ENCODE results near the gene AKIRIN2. TPM values are rescaled to one million over a fixed set of nuclear protein-coding genes. Genes with fewer than 3 reads are reported as not detected.

The AKIRIN2 gene
- total and polyA plus RNA-seq, 10 of the 15 experiments (the other 5 are each of a cell fraction or from before 2014, with no cell fraction given), result 12.7 to 82.2 (median 42.6) TPM

- Histone ChIP-seq H3K4me2 (ENCODE audit: control insufficient read depth, insufficient read depth) (peak overlapping the region; percentile 72), H4K20me1 (ENCODE audit: control insufficient read depth, insufficient read depth) (no peaks in the 10 kb centered on the region), H3K4me1 (ENCODE audit: control insufficient read depth, insufficient read depth, low read length) (peaks cover 18% of the 10 kb centered on the region), H3K4me3 (no peak overlapping the region), H3K27me3 (replicated peaks in 1 of 2; ENCODE audit: control insufficient read depth in 2 of 2, insufficient read depth in 2 of 2, low read length in 1 of 2) (no peaks in the 10 kb centered on the region), H3K27ac (ENCODE audit: control insufficient read depth, insufficient read depth) (peak overlapping the region; percentile 58), H3K9me3 (replicated peaks; ENCODE audit: control insufficient read depth, insufficient read depth, low read length) (no peaks in the 10 kb centered on the region; the same call in 2 of the 3 replicates), H2AFZ (ENCODE audit: control insufficient read depth, low read depth, low read length) (peak overlapping the region; percentile 71), H3K79me2 (ENCODE audit: control insufficient read depth, insufficient read depth, low read length) (no peaks in the 10 kb centered on the region; the same call in 1 of the 2 replicates), H3K36me3 (ENCODE audit: control insufficient read depth in 2 of 2, insufficient read depth in 2 of 2, low read length in 1 of 2) (no peaks in the 10 kb centered on the region), H3K9ac (ENCODE audit: control insufficient read depth, insufficient read depth, low read length) (peak overlapping the region; percentile 28; the same call in 1 of the 2 replicates)
- no TSS peak for BruUV-seq (replicated peaks)
- ChIA-PET CTCF (interaction anchor here (2.2 kb wide), 1 partner anchor 20 kb away, joined by 10 read pairs; no protein-coding TSS in a partner anchor), POLR2A (no interaction called here), RAD21 (ENCODE audit: unreplicated experiment) (interaction anchor here (1.6 kb wide), 1 partner anchor 20 kb away, joined by 8 read pairs; no protein-coding TSS in a partner anchor), SMC1A (ENCODE audit: uncharacterized antibody, unreplicated experiment) (interaction anchor here (0.7 to 8.0 kb wide), 5 partner anchors 10 to 57 kb away, joined by 3 to 62 read pairs (median 3); no protein-coding TSS in a partner anchor)
- no peak for DNase-seq (ENCODE audit: low read depth, low spot score)
- FAIRE-seq, result no peak
- ATAC-seq, result peak; percentile 69
- in situ Hi-C loops (cut with MboI), result no loop called here
- 18% methylated on average over 3 of the region's 5 CpGs for WGBS (ENCODE audit: insufficient coverage, insufficient replicate concordance, low lambda C conversion rate, missing lambda C conversion rate)
- intact Hi-C loops (cut with micrococcal nuclease; ENCODE audit: unreplicated experiment), result no loop called here
- TF ChIP-seq FOXM1 (IDR thresholded peaks at IDR 0.05; ENCODE audit: low read depth, low read length), result no peak
- TF ChIP-seq NR2F1 (conservative IDR thresholded peaks at IDR 0.05), result no peak
- TF ChIP-seq TBL1XR1 (IDR thresholded peaks at IDR 0.05; ENCODE audit: low read depth, low read length), result no peak
- TF ChIP-seq HDAC6 (IDR thresholded peaks at IDR 0.05; ENCODE audit: unreplicated experiment), result no peak
- no peak for TF ChIP-seq ESRRA (IDR thresholded peaks at IDR 0.05; ENCODE audit: low read length)
- no peak for TF ChIP-seq SUZ12 (IDR thresholded peaks at IDR 0.05; ENCODE audit: unreplicated experiment)
- TF ChIP-seq ZNF687 (IDR thresholded peaks at IDR 0.05), result peak; percentile 46; the same call in 1 of the 2 replicates
- TF ChIP-seq TCF3 (IDR thresholded peaks at IDR 0.05; ENCODE audit: borderline replicate concordance, insufficient read depth, low read depth, low read length), result no peak
- 0 out of 2 replicates have a peak, but pooled peaks have one; percentile 31 for TF ChIP-seq RELB (IDR thresholded peaks at IDR 0.05; ENCODE audit: low read depth)
- no peak for TF ChIP-seq SREBF1 (IDR thresholded peaks at IDR 0.05; ENCODE audit: low read length)
- TF ChIP-seq CREB1 (IDR thresholded peaks at IDR 0.05; ENCODE audit: low read depth), result peak; percentile 36; the same call in 1 of the 2 replicates
- peak in 1 of 2 experiments; percentile 13; a peak in 1 of 4 replicates for TF ChIP-seq IKZF2 (IDR thresholded peaks at IDR 0.05)
- TF ChIP-seq YY1 (IDR thresholded peaks at IDR 0.05; ENCODE audit: low read depth, low read length), result no peak
- TF ChIP-seq KDM1A (IDR thresholded peaks at IDR 0.05; ENCODE audit: borderline replicate concordance), result no peak
- TF ChIP-seq CHD2 (IDR thresholded peaks at IDR 0.05; ENCODE audit: borderline replicate concordance, low read depth, low read length), result no peak
- TF ChIP-seq TARDBP (IDR thresholded peaks at IDR 0.05; ENCODE audit: borderline replicate concordance), result no peak
- no peak for TF ChIP-seq FOXK2 (IDR thresholded peaks at IDR 0.05)
- TF ChIP-seq, protein P1, sequence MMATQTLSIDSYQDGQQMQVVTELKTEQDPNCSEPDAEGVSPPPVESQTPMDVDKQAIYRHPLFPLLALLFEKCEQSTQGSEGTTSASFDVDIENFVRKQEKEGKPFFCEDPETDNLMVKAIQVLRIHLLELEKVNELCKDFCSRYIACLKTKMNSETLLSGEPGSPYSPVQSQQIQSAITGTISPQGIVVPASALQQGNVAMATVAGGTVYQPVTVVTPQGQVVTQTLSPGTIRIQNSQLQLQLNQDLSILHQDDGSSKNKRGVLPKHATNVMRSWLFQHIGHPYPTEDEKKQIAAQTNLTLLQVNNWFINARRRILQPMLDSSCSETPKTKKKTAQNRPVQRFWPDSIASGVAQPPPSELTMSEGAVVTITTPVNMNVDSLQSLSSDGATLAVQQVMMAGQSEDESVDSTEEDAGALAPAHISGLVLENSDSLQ (IDR thresholded peaks at IDR 0.05), result no peak
Measured at GRCh38 chr6:87736809-87737540, 34.9 kb upstream of the AKIRIN2 start.

All from GM12878 (cell line).